Left kidney (tissue), 8 donors: Measurements from ENCODE around the gene IGSF9. TPM values are rescaled to one million over a fixed set of nuclear protein-coding genes. Genes with fewer than 3 reads are reported as not detected.
A peak's percentile ranks its signal among the peaks of the same experiment; 100 is the strongest.

Experiments
- DNase-seq: peaks from one replicate; pipeline ENCODE4 v3.0.0-alpha.2; 2013
- long read RNA-seq, 8 donors: transcript quantifications; one replicate each; lab custom pipeline, GENCODE V29; 2026
- polyA plus RNA-seq: library from polyadenylated mRNA; unstranded; fragments of 120-200 nt; gene quantifications from one replicate; pipeline ENCODE4 v1.2.1, GENCODE V29; 2013; ENCODE audit not compliant: insufficient read length

The IGSF9 gene
- 15.6 TPM for polyA plus RNA-seq
- long read RNA-seq, donor 1, partial matches to known transcripts: 25 of 25 reads
- long read RNA-seq, donor 1, other reads (novel, unspliced or antisense): 0 of 25 reads
- long read RNA-seq, donor 2: 0 reads
- long read RNA-seq, donor 3, partial matches to known transcripts: 6 of 6 reads
- long read RNA-seq, donor 3, other reads (novel, unspliced or antisense): 0 of 6 reads
- long read RNA-seq, donor 4: 0 reads
- long read RNA-seq, donor 5, partial matches to known transcripts: 0 of 1 reads
- long read RNA-seq, donor 5, other reads (novel, unspliced or antisense): 0 of 1 reads
- long read RNA-seq, donor 6, full-length matches to known transcripts: 1 of 8 reads
- long read RNA-seq, donor 6, partial matches to known transcripts: 7 of 8 reads
- long read RNA-seq, donor 6, other reads (novel, unspliced or antisense): 0 of 8 reads
- long read RNA-seq, donor 7, partial matches to known transcripts: 5 of 5 reads
- long read RNA-seq, donor 7, other reads (novel, unspliced or antisense): 0 of 5 reads
- long read RNA-seq, donor 8: 0 reads

GRCh38 chr1:159945483-159946241 is at the start of gene IGSF9:
Gene IGSF9 (minus strand): TSS chr1:159945613. CDS start chr1:159943454, 2,159 bp downstream.
- DNase-seq: peak; percentile 91

- no peak for DNase-seq
These were observed 49.5 kb upstream of the IGSF9 start for GRCh38 chr1:159994896-159995295.

- DNase-seq: no peak
These were observed 48.5 kb upstream of the IGSF9 start for GRCh38 chr1:159993911-159994310.

GRCh38 chr1:159992161-159992560 is 46.7 kb upstream of the IGSF9 start:
- no peak for DNase-seq

GRCh38 chr1:159991513-159991912 is 46.1 kb upstream of the IGSF9 start:
- DNase-seq: no peak

GRCh38 chr1:159990005-159990404 is 44.6 kb upstream of the IGSF9 start:
- no peak for DNase-seq

- DNase-seq: no peak
These were observed 44.2 kb upstream of the IGSF9 start for GRCh38 chr1:159989581-159989980.

- no peak for DNase-seq
These were observed 42.6 kb upstream of the IGSF9 start for GRCh38 chr1:159988006-159988405.

- DNase-seq: no peak
These were observed 41.8 kb upstream of the IGSF9 start for GRCh38 chr1:159987186-159987585.

GRCh38 chr1:159986531-159986930 is 41.1 kb upstream of the IGSF9 start:
- DNase-seq: no peak

- no peak for DNase-seq
These were observed 40.7 kb upstream of the IGSF9 start for GRCh38 chr1:159986093-159986492.

- DNase-seq: no peak
These were observed 40.1 kb upstream of the IGSF9 start for GRCh38 chr1:159985473-159985872.

GRCh38 chr1:159983681-159984080 is 38.3 kb upstream of the IGSF9 start:
- no peak for DNase-seq

- no peak for DNase-seq
These were observed 36.9 kb upstream of the IGSF9 start for GRCh38 chr1:159982280-159982679.

- DNase-seq: no peak
These were observed 36.1 kb upstream of the IGSF9 start for GRCh38 chr1:159981351-159982055.

GRCh38 chr1:159980786-159981185 is 35.4 kb upstream of the IGSF9 start:
- DNase-seq: no peak

- DNase-seq: no peak
These were observed 34.7 kb upstream of the IGSF9 start for GRCh38 chr1:159980076-159980475.

GRCh38 chr1:159979257-159979656 is 33.8 kb upstream of the IGSF9 start:
- no peak for DNase-seq

- DNase-seq: no peak
These were observed 32.6 kb upstream of the IGSF9 start for GRCh38 chr1:159978107-159978398.

- no peak for DNase-seq
These were observed 32.1 kb upstream of the IGSF9 start for GRCh38 chr1:159977364-159978106.

GRCh38 chr1:159974350-159974965 is 29.0 kb upstream of the IGSF9 start:
- no peak for DNase-seq
